ENCODE data around the gene CAND2. TPM values are rescaled to one million over a fixed set of nuclear protein-coding genes. Genes with fewer than 3 reads are reported as not detected.

CAND2 gene
- polyA plus RNA-seq, 1 of the 3 experiments (the other 2 are of a cell fraction), result 1.5 TPM

DNA sequence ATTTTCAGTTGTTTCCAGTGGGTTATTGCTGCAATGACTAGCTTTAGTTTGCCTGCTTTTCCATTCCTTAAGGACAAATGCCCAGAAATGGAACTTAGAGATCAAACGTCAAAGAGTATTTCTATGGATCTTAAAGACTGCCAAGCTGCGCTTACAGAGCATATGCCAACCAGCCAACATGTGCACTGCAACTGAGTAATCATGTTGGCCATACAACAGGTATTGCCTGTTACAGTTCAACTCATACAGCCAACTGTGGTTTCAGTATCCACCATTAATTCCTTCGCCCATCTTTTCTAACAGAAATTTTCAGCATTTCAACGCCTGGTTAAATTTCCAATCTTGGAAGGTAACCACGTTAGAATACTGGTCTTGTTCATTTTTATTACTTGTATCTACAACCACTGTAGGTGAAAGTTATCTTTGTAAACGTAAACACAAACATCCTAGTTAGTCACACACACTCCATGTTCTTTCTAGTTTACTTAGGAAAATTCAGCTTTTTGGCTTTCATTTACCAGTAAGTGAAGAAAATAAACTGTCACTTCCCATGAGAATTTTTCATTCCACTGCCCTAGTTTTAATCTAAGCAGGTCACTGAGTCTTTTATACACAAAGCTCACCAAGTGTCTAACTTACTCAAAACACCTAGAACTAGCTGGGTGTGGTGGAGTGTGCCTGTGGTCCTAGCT is 41.0 kb downstream of the CAND2 start:
- Histone ChIP-seq H3K4me1 (ENCODE audit: control insufficient read depth in 1 of 2, insufficient read depth in 2 of 2, low read depth in 1 of 2, low read length in 1 of 2) (peaks cover 22 to 29% of the 10 kb centered on the region in 2 experiments; a peak in 3 of 4 replicates), H3K9me2 (no peaks in the 10 kb centered on the region), H4K20me1 (ENCODE audit: insufficient read depth) (peaks cover 71% of the 10 kb centered on the region), H3K9me3 (no peaks in the 10 kb centered on the region), H3K4me2 (peak overlapping the region; percentile 83), H3K79me2 (ENCODE audit: insufficient read depth) (peaks cover 51% of the 10 kb centered on the region), H3K27me3 (ENCODE audit: insufficient read depth) (no peaks in the 10 kb centered on the region), H3K4me3 (ENCODE audit: low read depth in 2 of 2, low read length in 1 of 2) (peak overlapping the region in 1 of 2 experiments; percentile 78; a peak in 1 of 4 replicates), H2AFZ (ENCODE audit: low read depth) (no peak overlapping the region), H3K27ac (ENCODE audit: low read depth in 2 of 2, low read length in 1 of 2) (no peak overlapping the region), H3K9ac (no peak overlapping the region), H3K36me3 (replicated peaks in 1 of 2; ENCODE audit: control insufficient read depth in 1 of 2, insufficient read depth in 2 of 2, low read length in 1 of 2) (peaks cover 69 to 72% of the 10 kb centered on the region in 2 experiments), H3F3A (replicated peaks; ENCODE audit: insufficient read depth) (peaks cover 37% of the 10 kb centered on the region)
- no peak for TF ChIP-seq EZH2phosphoT487 (IDR thresholded peaks at IDR 0.05; ENCODE audit: borderline replicate concordance, low read depth)
- TF ChIP-seq JUND (IDR thresholded peaks at IDR 0.05), result no peak
- TF ChIP-seq, protein P1, sequence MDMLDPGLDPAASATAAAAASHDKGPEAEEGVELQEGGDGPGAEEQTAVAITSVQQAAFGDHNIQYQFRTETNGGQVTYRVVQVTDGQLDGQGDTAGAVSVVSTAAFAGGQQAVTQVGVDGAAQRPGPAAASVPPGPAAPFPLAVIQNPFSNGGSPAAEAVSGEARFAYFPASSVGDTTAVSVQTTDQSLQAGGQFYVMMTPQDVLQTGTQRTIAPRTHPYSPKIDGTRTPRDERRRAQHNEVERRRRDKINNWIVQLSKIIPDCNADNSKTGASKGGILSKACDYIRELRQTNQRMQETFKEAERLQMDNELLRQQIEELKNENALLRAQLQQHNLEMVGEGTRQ (IDR thresholded peaks at IDR 0.05; ENCODE audit: borderline replicate concordance, low read depth, low read length), result no peak
- no peak for TF ChIP-seq EP300 (IDR thresholded peaks at IDR 0.05; ENCODE audit: borderline replicate concordance in 1 of 2, low read depth in 1 of 2, low read length in 1 of 2)
- TF ChIP-seq SIN3A (IDR thresholded peaks at IDR 0.05; ENCODE audit: borderline replicate concordance, low read depth, low read length), result no peak
- no peak for DNase-seq
- ChIA-PET POLR2A (interaction anchor here (0.7 kb wide), 1 partner anchor 25 kb away, joined by 4 read pairs; no protein-coding TSS in a partner anchor), CTCF (interaction anchor here (0.9 to 2.1 kb wide), 3 partner anchors 54 to 281 kb away, joined by 3 to 6 read pairs (median 3); partner anchors contain the start of gene MKRN2)
- WGBS (ENCODE audit: low lambda C conversion rate), result 85% methylated on average over 6 of the region's 6 CpGs

DNA sequence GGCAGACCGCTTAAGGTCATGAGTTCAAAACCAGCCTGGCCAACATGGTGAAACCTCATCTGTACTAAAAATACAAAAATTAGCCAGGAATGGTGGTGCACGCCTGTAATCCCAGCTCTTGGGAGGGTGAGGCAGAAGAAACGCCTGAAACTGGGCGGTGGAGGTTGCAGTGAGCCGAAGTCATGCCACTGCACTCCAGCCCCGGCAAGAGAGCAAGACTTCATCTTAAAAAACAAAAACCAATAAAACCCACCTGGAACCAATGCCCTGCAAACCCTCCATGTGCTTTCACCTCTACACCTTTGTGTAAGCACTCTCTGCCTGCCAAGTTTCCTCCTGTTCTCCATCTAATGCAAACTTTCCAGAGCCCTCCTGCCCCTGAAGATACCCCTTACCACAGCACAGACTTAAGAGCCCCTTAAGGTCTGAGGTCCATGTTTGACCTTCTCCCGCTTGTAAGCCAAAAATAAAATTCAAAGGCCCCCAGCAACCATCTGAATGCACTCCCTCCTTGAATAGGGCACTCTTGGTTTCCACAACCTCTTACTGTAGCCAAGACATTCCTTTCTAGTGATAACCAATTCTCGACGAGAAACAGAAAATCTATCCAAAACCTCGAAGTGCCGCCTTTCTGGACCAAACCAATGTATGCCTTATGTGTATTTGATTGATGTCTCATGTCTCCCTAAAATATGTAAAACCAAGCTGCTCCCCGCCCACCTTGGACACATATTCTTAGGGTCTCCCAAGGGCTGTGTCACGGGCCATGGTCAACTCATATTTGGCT is 41.9 kb downstream of the CAND2 start:
- H3F3A ChIP-seq (replicated peaks; ENCODE audit: insufficient read depth), result peaks cover 28% of the 10 kb centered on the region
- H3K27ac ChIP-seq (ENCODE audit: low read depth in 2 of 2, low read length in 1 of 2), result no peak overlapping the region
- WGBS (ENCODE audit: low lambda C conversion rate), result 73% methylated on average over 13 of the region's 13 CpGs
- H3K9ac ChIP-seq, result no peak overlapping the region
- no peaks in the 10 kb centered on the region for H3K9me3 ChIP-seq
- ChIA-PET POLR2A (no interaction called here), CTCF (interaction anchor here (0.9 to 2.1 kb wide), 2 partner anchors 53 to 132 kb away, joined by 3 to 6 read pairs; no protein-coding TSS in a partner anchor)
- peak overlapping the region; percentile 19 to 78; a peak in 2 of 4 replicates for H3K4me3 ChIP-seq (ENCODE audit: low read depth in 2 of 2, low read length in 1 of 2)
- no peaks in the 10 kb centered on the region for H3K9me2 ChIP-seq
- DNase-seq, result no peak
- H3K4me1 ChIP-seq (ENCODE audit: control insufficient read depth in 1 of 2, insufficient read depth in 2 of 2, low read depth in 1 of 2, low read length in 1 of 2), result peaks cover 22 to 29% of the 10 kb centered on the region in 2 experiments; a peak in 3 of 4 replicates
- H3K27me3 ChIP-seq (ENCODE audit: insufficient read depth), result no peaks in the 10 kb centered on the region
- H3K79me2 ChIP-seq (ENCODE audit: insufficient read depth), result peaks cover 51% of the 10 kb centered on the region
- H4K20me1 ChIP-seq (ENCODE audit: insufficient read depth), result peaks cover 71% of the 10 kb centered on the region
- H3K4me2 ChIP-seq, result peak overlapping the region; percentile 83
- H2AFZ ChIP-seq (ENCODE audit: low read depth), result no peak overlapping the region
- peaks cover 63% of the 10 kb centered on the region in 2 experiments for H3K36me3 ChIP-seq (replicated peaks in 1 of 2; ENCODE audit: control insufficient read depth in 1 of 2, insufficient read depth in 2 of 2, low read length in 1 of 2)
- TF ChIP-seq, protein P2, sequence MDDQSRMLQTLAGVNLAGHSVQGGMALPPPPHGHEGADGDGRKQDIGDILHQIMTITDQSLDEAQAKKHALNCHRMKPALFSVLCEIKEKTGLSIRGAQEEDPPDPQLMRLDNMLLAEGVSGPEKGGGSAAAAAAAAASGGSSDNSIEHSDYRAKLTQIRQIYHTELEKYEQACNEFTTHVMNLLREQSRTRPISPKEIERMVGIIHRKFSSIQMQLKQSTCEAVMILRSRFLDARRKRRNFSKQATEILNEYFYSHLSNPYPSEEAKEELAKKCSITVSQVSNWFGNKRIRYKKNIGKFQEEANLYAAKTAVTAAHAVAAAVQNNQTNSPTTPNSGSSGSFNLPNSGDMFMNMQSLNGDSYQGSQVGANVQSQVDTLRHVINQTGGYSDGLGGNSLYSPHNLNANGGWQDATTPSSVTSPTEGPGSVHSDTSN (IDR thresholded peaks at IDR 0.05), result no peak
- TF ChIP-seq, protein P3, sequence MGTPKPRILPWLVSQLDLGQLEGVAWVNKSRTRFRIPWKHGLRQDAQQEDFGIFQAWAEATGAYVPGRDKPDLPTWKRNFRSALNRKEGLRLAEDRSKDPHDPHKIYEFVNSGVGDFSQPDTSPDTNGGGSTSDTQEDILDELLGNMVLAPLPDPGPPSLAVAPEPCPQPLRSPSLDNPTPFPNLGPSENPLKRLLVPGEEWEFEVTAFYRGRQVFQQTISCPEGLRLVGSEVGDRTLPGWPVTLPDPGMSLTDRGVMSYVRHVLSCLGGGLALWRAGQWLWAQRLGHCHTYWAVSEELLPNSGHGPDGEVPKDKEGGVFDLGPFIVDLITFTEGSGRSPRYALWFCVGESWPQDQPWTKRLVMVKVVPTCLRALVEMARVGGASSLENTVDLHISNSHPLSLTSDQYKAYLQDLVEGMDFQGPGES (IDR thresholded peaks at IDR 0.05; ENCODE audit: low read depth, low read length), result no peak
- no peak for TF ChIP-seq FOXJ3 (CRISPR knock-in tag; IDR thresholded peaks at IDR 0.05)
- TF ChIP-seq, protein P1 (IDR thresholded peaks at IDR 0.05; ENCODE audit: borderline replicate concordance, low read depth, low read length), result no peak
- TF ChIP-seq RAD21 (IDR thresholded peaks at IDR 0.05; ENCODE audit: low read length), result no peak
- TF ChIP-seq, protein P4, sequence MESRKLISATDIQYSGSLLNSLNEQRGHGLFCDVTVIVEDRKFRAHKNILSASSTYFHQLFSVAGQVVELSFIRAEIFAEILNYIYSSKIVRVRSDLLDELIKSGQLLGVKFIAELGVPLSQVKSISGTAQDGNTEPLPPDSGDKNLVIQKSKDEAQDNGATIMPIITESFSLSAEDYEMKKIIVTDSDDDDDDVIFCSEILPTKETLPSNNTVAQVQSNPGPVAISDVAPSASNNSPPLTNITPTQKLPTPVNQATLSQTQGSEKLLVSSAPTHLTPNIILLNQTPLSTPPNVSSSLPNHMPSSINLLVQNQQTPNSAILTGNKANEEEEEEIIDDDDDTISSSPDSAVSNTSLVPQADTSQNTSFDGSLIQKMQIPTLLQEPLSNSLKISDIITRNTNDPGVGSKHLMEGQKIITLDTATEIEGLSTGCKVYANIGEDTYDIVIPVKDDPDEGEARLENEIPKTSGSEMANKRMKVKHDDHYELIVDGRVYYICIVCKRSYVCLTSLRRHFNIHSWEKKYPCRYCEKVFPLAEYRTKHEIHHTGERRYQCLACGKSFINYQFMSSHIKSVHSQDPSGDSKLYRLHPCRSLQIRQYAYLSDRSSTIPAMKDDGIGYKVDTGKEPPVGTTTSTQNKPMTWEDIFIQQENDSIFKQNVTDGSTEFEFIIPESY (IDR thresholded peaks at IDR 0.05; ENCODE audit: borderline replicate concordance, low read depth), result no peak
- no peak for TF ChIP-seq TCF12 (IDR thresholded peaks at IDR 0.05)
- no peak for TF ChIP-seq FOXM1 (IDR thresholded peaks at IDR 0.05; ENCODE audit: low read depth)
- TF ChIP-seq, protein P5, sequence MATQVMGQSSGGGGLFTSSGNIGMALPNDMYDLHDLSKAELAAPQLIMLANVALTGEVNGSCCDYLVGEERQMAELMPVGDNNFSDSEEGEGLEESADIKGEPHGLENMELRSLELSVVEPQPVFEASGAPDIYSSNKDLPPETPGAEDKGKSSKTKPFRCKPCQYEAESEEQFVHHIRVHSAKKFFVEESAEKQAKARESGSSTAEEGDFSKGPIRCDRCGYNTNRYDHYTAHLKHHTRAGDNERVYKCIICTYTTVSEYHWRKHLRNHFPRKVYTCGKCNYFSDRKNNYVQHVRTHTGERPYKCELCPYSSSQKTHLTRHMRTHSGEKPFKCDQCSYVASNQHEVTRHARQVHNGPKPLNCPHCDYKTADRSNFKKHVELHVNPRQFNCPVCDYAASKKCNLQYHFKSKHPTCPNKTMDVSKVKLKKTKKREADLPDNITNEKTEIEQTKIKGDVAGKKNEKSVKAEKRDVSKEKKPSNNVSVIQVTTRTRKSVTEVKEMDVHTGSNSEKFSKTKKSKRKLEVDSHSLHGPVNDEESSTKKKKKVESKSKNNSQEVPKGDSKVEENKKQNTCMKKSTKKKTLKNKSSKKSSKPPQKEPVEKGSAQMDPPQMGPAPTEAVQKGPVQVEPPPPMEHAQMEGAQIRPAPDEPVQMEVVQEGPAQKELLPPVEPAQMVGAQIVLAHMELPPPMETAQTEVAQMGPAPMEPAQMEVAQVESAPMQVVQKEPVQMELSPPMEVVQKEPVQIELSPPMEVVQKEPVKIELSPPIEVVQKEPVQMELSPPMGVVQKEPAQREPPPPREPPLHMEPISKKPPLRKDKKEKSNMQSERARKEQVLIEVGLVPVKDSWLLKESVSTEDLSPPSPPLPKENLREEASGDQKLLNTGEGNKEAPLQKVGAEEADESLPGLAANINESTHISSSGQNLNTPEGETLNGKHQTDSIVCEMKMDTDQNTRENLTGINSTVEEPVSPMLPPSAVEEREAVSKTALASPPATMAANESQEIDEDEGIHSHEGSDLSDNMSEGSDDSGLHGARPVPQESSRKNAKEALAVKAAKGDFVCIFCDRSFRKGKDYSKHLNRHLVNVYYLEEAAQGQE (IDR thresholded peaks at IDR 0.05; ENCODE audit: low read depth, low read length), result no peak
